H1 (cell line): ENCODE measurements around the gene NEURL2. TPM values are rescaled to one million over a fixed set of nuclear protein-coding genes. Genes with fewer than 3 reads are reported as not detected.

Source experiments
- CTCF ChIA-PET: fragments of 300-600 bp; sonication (Branson Sonifier 250); formaldehyde crosslinking; loops from one replicate; lab custom pipeline; 2021; ENCODE audit not compliant: partially characterized antibody; lab: Charles Lee
- POLR2A ChIA-PET: fragments of 300-600 bp; sonication (Branson Sonifier 250); formaldehyde crosslinking; loops from one replicate; lab custom pipeline; 2021; ENCODE audit warnings: inconsistent platforms; ENCODE audit not compliant: partially characterized antibody; lab: Charles Lee
- DNase-seq, 2 experiments: peaks; one replicate each; pipeline versions ENCODE4 v3.0.0 to v3.0.0-alpha.2; 2010 to 2022; ENCODE audit warnings: low spot score in 2 of 2, low read depth in 1 of 2, mixed read lengths in 1 of 2
- FAIRE-seq: peaks from 2 replicates; lab custom pipeline; 2011; peaks lifted over from hg19 to GRCh38; lab: Jason Lieb, UNC
- H2AFZ ChIP-seq: 2 replicates; pipeline ENCODE4 v1.8.1; 2012; ENCODE audit warnings: low read length, inconsistent platforms
- H2AK5ac ChIP-seq: 2 replicates; pipeline ENCODE4 v1.6.1; 2013; ENCODE audit warnings: low read depth, low read length
- H2BK120ac ChIP-seq: replicated peaks from 2 replicates; pipeline ENCODE3; 2013; ENCODE audit warnings: low read depth, low read length, inconsistent platforms
- H2BK12ac ChIP-seq: 2 replicates; pipeline ENCODE4 v1.6.1; 2013; ENCODE audit warnings: low read depth, low read length
- H2BK15ac ChIP-seq: 2 replicates; pipeline ENCODE4 v1.6.1; 2013; ENCODE audit warnings: low read length
- H2BK20ac ChIP-seq: 2 replicates; pipeline ENCODE4 v1.6.1; 2013; ENCODE audit warnings: low read length
- H2BK5ac ChIP-seq: 2 replicates; pipeline ENCODE4 v1.6.1; 2013; ENCODE audit warnings: low read depth, low read length
- H3K14ac ChIP-seq: 2 replicates; pipeline ENCODE4 v1.6.1; 2013; ENCODE audit warnings: inconsistent platforms; ENCODE audit not compliant: insufficient read length
- H3K18ac ChIP-seq: 2 replicates; pipeline ENCODE4 v1.6.1; 2013; ENCODE audit warnings: low read length; ENCODE audit errors: extremely low read depth
- H3K23ac ChIP-seq: 2 replicates; pipeline ENCODE4 v1.6.1; 2013; ENCODE audit warnings: inconsistent platforms; ENCODE audit not compliant: insufficient read length
- H3K23me2 ChIP-seq: 2 replicates; pipeline ENCODE4 v1.6.1; 2013; ENCODE audit warnings: low read depth, low read length
- H3K27ac ChIP-seq: 2 replicates; pipeline ENCODE4 v1.6.1; 2011; ENCODE audit warnings: low read depth, low read length, inconsistent platforms
- H3K27me3 ChIP-seq, 4 experiments: replicated peaks in 1 of 4; 1 replicate in 1 of 4; 2 replicates in 3 of 4; pipeline versions ENCODE4 v1.6.1 to v1.8.1; 2011 to 2013; ENCODE audit warnings: low read length in 3 of 4, mild to moderate bottlenecking in 3 of 4, inconsistent platforms in 2 of 4, mixed read lengths in 2 of 4, moderate library complexity in 1 of 4; ENCODE audit not compliant: control insufficient read depth in 3 of 4, insufficient read depth in 3 of 4; ENCODE audit errors: extremely low read depth in 1 of 4
- H3K36me3 ChIP-seq, 4 experiments: 2 replicates each; pipeline versions ENCODE4 v1.6.1 to v1.8.1; 2011 to 2013; ENCODE audit warnings: mild to moderate bottlenecking in 4 of 4, low read length in 3 of 4, moderate library complexity in 2 of 4, control low read depth in 1 of 4, inconsistent platforms in 1 of 4; ENCODE audit not compliant: insufficient read depth in 4 of 4, control insufficient read depth in 2 of 4
- H3K4ac ChIP-seq: replicated peaks from 2 replicates; pipeline ENCODE3; 2013; ENCODE audit warnings: low read length, low read depth, mixed read lengths, inconsistent platforms; ENCODE audit not compliant: insufficient read length
- H3K4me1 ChIP-seq, 4 experiments: replicated peaks in 1 of 4; 1 replicate in 1 of 4; 2 replicates in 3 of 4; pipeline versions ENCODE4 v1.6.1 to v1.8.1; 2011 to 2013; ENCODE audit warnings: low read length in 3 of 4, inconsistent platforms in 2 of 4, mixed read lengths in 1 of 4; ENCODE audit not compliant: insufficient read depth in 4 of 4, control insufficient read depth in 3 of 4
- H3K4me2 ChIP-seq, 2 experiments: 2 replicates each; pipeline versions ENCODE4 v1.6.1 to v1.8.1; 2011 to 2013; ENCODE audit warnings: low read depth in 2 of 2, low read length in 2 of 2, control low read depth in 1 of 2, inconsistent platforms in 1 of 2, mild to moderate bottlenecking in 1 of 2; ENCODE audit not compliant: insufficient read depth in 1 of 2
- H3K4me3 ChIP-seq, 4 experiments: fragments of 200-600, 300-600 bp in 1 of 4; sonication (generic), shearing (Covaris generic), sonication (Bioruptor Twin) in 1 of 4; 2 replicates each; pipeline versions ENCODE4 v1.5.1 to v1.8.1; 2011 to 2016; ENCODE audit warnings: low read length in 4 of 4, low read depth in 3 of 4, control low read depth in 2 of 4, inconsistent platforms in 2 of 4, mild to moderate bottlenecking in 2 of 4, mixed read lengths in 1 of 4, moderate library complexity in 1 of 4; ENCODE audit not compliant: insufficient read depth in 2 of 4; ENCODE audit errors: extremely low read depth in 1 of 4
- H3K56ac ChIP-seq: replicated peaks from 2 replicates; pipeline ENCODE3; 2013; ENCODE audit warnings: low read depth, mild to moderate bottlenecking, mixed read lengths, low read length, inconsistent platforms; ENCODE audit not compliant: insufficient read length
- H3K79me1 ChIP-seq: 2 replicates; pipeline ENCODE4 v1.6.1; 2013; ENCODE audit warnings: low read depth, low read length, control low read depth
- H3K79me2 ChIP-seq, 2 experiments: 2 replicates each; pipeline versions ENCODE4 v1.6.1 to v1.8.1; 2012 to 2013; ENCODE audit warnings: low read length in 2 of 2, mild to moderate bottlenecking in 2 of 2, inconsistent platforms in 1 of 2; ENCODE audit not compliant: insufficient read depth in 2 of 2, control insufficient read depth in 1 of 2
- H3K9ac ChIP-seq, 4 experiments: replicated peaks in 1 of 4; 1 replicate in 1 of 4; 2 replicates in 3 of 4; pipeline versions ENCODE4 v1.6.1 to v1.8.1; 2011 to 2013; ENCODE audit warnings: low read depth in 3 of 4, low read length in 3 of 4, control low read depth in 2 of 4, mild to moderate bottlenecking in 2 of 4, moderate library complexity in 2 of 4, inconsistent platforms in 1 of 4; ENCODE audit errors: extremely low read depth in 1 of 4
- H3K9me3 ChIP-seq, 2 experiments: 2 replicates each; pipeline versions ENCODE4 v1.6.1 to v1.8.1; 2012 to 2013; ENCODE audit warnings: mild to moderate bottlenecking in 2 of 2, moderate library complexity in 2 of 2, control low read depth in 1 of 2, inconsistent platforms in 1 of 2, low read depth in 1 of 2, low read length in 1 of 2, mixed read lengths in 1 of 2; ENCODE audit not compliant: insufficient read depth in 2 of 2
- H4K20me1 ChIP-seq, 2 experiments: replicated peaks in 1 of 2; 2 replicates each; pipeline versions ENCODE3 to v1.8.1; 2011 to 2013; ENCODE audit warnings: inconsistent platforms in 2 of 2, low read length in 2 of 2, mild to moderate bottlenecking in 1 of 2; ENCODE audit not compliant: insufficient read depth in 2 of 2, control insufficient read depth in 1 of 2
- H4K5ac ChIP-seq: 2 replicates; pipeline ENCODE4 v1.6.1; 2013; ENCODE audit warnings: low read length, low read depth, mixed read lengths, inconsistent platforms; ENCODE audit not compliant: insufficient read length
- H4K8ac ChIP-seq: 2 replicates; pipeline ENCODE4 v1.8.0; 2013; ENCODE audit warnings: mild to moderate bottlenecking, moderate library complexity, low read length, inconsistent platforms; ENCODE audit not compliant: insufficient read depth; ENCODE audit errors: extremely low read depth
- H4K91ac ChIP-seq: replicated peaks from 2 replicates; pipeline ENCODE3; 2013; ENCODE audit warnings: low read length, mixed read lengths, inconsistent platforms; ENCODE audit not compliant: insufficient read length
- ATF3 ChIP-seq: IDR thresholded peaks from 2 replicates; pipeline ENCODE4 v1.6.1; 2011; ENCODE audit warnings: low read depth, mild to moderate bottlenecking, low read length; ENCODE audit not compliant: insufficient read depth
- BCL11A ChIP-seq, 2 experiments: IDR thresholded peaks; one replicate each; pipeline ENCODE4 v1.6.1; 2011; ENCODE audit warnings: low read depth in 2 of 2, low read length in 2 of 2, mild to moderate bottlenecking in 2 of 2
- EGR1 ChIP-seq: IDR thresholded peaks from 2 replicates; pipeline ENCODE4 v1.6.1; 2011; ENCODE audit warnings: low read depth, low read length, borderline replicate concordance
- EZH2 ChIP-seq: fragments of 200-600 bp; sonication (generic); IDR thresholded peaks from 2 replicates; pipeline ENCODE4 v1.7.1; 2012; ENCODE audit warnings: low read depth, mild to moderate bottlenecking, moderate library complexity, low read length, inconsistent platforms; ENCODE audit not compliant: severe bottlenecking
- KDM4A ChIP-seq: IDR thresholded peaks from one replicate; pipeline ENCODE4 v1.7.1; 2012; ENCODE audit warnings: low read depth, mild to moderate bottlenecking, moderate library complexity, low read length, inconsistent platforms; ENCODE audit not compliant: severe bottlenecking
- RFX5 ChIP-seq: IDR thresholded peaks from 2 replicates; pipeline ENCODE4 v1.6.1; 2011; ENCODE audit warnings: low read depth, low read length, improper control_type of control experiment, borderline replicate concordance
- SIRT6 ChIP-seq: IDR thresholded peaks from one replicate; pipeline ENCODE4 v1.7.1; 2012; ENCODE audit warnings: low read length, inconsistent platforms
- SUZ12 ChIP-seq: fragments of 200-600 bp; sonication (generic); IDR thresholded peaks from 2 replicates; pipeline ENCODE4 v1.6.1; 2012; ENCODE audit warnings: mild to moderate bottlenecking, inconsistent platforms, low read length, moderate library complexity, mixed read lengths
- USF2 ChIP-seq: IDR thresholded peaks from 2 replicates; pipeline ENCODE4 v1.6.1; 2011; ENCODE audit warnings: low read length, improper control_type of control experiment
- WGBS, 2 experiments: shearing (Covaris generic) in 1 of 2; methylation state at CpG; one replicate each; pipeline versions ENCODE4 v1.1.6 to v1.1.7; 2013 to 2015; ENCODE audit warnings: low lambda C conversion rate in 2 of 2, mixed read lengths in 2 of 2, inconsistent platforms in 1 of 2, low coverage in 1 of 2, missing lambda C conversion rate in 1 of 2; ENCODE audit not compliant: insufficient replicate concordance in 2 of 2, insufficient coverage in 1 of 2, insufficient read length in 1 of 2; ENCODE audit errors: extremely low coverage in 1 of 2, missing lambda C conversion rate in 1 of 2; 5-methylcytosine and 5-hydroxymethylcytosine counted together
- polyA plus RNA-seq, 7 experiments: library from polyadenylated mRNA; depleted of rRNA in 3 of 7; stranded (reverse) in 5 of 7; unstranded in 2 of 7; fragments of >200 nt in 5 of 7; fragments of 200-250 nt in 2 of 7; gene quantifications; 1 replicate in 5 of 7; 2 replicates in 1 of 7; 4 replicates in 1 of 7; pipeline versions ENCODE4 v1.2.1 to v1.2.3, GENCODE V29; 2011 to 2013; ENCODE audit warnings: missing spikeins in 2 of 7, mixed read lengths in 2 of 7
- total RNA-seq: library from RNA; stranded (reverse); fragmentation: NEBNext Ultra II Directional; extraction: Animal tissue kit (Norgen Biotek cat#: 25700); gene quantifications from 2 replicates; pipeline ENCODE4 v1.2.1, GENCODE V29; 2021

Gene NEURL2
- total and polyA plus RNA-seq, 2 of the 8 experiments (the other 6 are each of a cell fraction or from before 2014, with no cell fraction given) = 6.9 TPM

- Histone ChIP-seq H3K23me2 (no peaks in the 10 kb centered on the region), H3K27me3 (no peaks in the 10 kb centered on the region), H3K4me1 (peaks cover 0 to 6% (median 0%) of the 10 kb centered on the region in 4 experiments; a peak in 2 of 7 replicates), H3K79me2 (peaks cover 0 to 3% of the 10 kb centered on the region in 2 experiments; a peak in 1 of 4 replicates), H3K4ac (no peak overlapping the region), H2BK20ac (no peak overlapping the region), H3K4me3 (no peak overlapping the region), H2BK120ac (no peak overlapping the region), H4K5ac (no peak overlapping the region), H2BK15ac (no peak overlapping the region), H4K91ac (no peak overlapping the region), H3K23ac (no peak overlapping the region), H3K18ac (no peak overlapping the region), H3K27ac (no peak overlapping the region), H3K9ac (no peak overlapping the region), H3K56ac (no peak overlapping the region), H2AK5ac (no peak overlapping the region), H2BK5ac (no peak overlapping the region), H3K36me3 (no peaks in the 10 kb centered on the region; a peak in 1 of 8 replicates), H3K79me1 (no peaks in the 10 kb centered on the region), H4K8ac (no peak overlapping the region), H2AFZ (no peak overlapping the region), H3K9me3 (no peaks in the 10 kb centered on the region), H4K20me1 (no peaks in the 10 kb centered on the region), H3K4me2 (no peak overlapping the region), H2BK12ac (no peak overlapping the region), H3K14ac (no peak overlapping the region)
- ChIA-PET POLR2A (interaction anchor here (0.6 to 1.7 kb wide), 7 partner anchors 11 to 118 kb away, joined by 3 to 6 read pairs (median 4); partner anchors contain the start of gene ZSWIM1), CTCF (interaction anchor here (0.5 to 1.5 kb wide), 3 partner anchors 26 to 31 kb away, joined by 3 to 5 read pairs (median 3); no protein-coding TSS in a partner anchor)
- FAIRE-seq (no peak), DNase-seq (no peak)
- 85% methylated on average over 7 of the region's 7 CpGs; no CpG with 5 or more reads in 1 of the 2 experiments for WGBS, 2 experiments
- TF ChIP-seq SUZ12 = no peak
- TF ChIP-seq SIRT6 = no peak
- TF ChIP-seq USF2 = no peak
- no peak for TF ChIP-seq KDM4A
- TF ChIP-seq EGR1 = no peak
- no peak for TF ChIP-seq ATF3
- no peak for TF ChIP-seq RFX5
- no peak for TF ChIP-seq EZH2
- no peak for TF ChIP-seq BCL11A (IDR thresholded peaks at IDR 0.05; ENCODE audit: low read depth in 2 of 2, low read length in 2 of 2)
These were observed 27.2 kb downstream of the NEURL2 start for GRCh38 chr20:45863543-45864470.
